Breast epithelium (tissue), 3 donors: ENCODE data around the gene MED10.

Experiments
- CTCF ChIP-seq, 3 donors: fragments of 450-650 bp; IDR thresholded peaks; one replicate each; pipeline ENCODE4 v1.5.1; 2016 to 2017; ENCODE audit warnings: antibody characterized with exemption in 3 of 3, mild to moderate bottlenecking in 3 of 3, moderate library complexity in 3 of 3
- POLR2A ChIP-seq: fragments of 450-650 bp; IDR thresholded peaks from one replicate; pipeline ENCODE4 v1.6.1; 2016; ENCODE audit warnings: antibody characterized with exemption, mild to moderate bottlenecking, moderate library complexity
- POLR2AphosphoS5 ChIP-seq, 3 donors: sonication (generic); formaldehyde crosslinking; IDR thresholded peaks; one replicate each; pipeline ENCODE4 v1.6.1; 2017; ENCODE audit warnings: antibody characterized with exemption in 3 of 3

GRCh38 chr5:6354848-6355247 is 23.5 kb downstream of the MED10 start:
- TF ChIP-seq POLR2A (no peak), CTCF (IDR thresholded peaks at IDR 0.05) (no peak), POLR2AphosphoS5 (IDR thresholded peaks at IDR 0.05) (no peak)
